Calu3 (cell line): Measurements from ENCODE around the gene TNFRSF8. TPM values are rescaled to one million over a fixed set of nuclear protein-coding genes. Genes with fewer than 3 reads are reported as not detected.
"Not testable (repeated sequence)": the region's sequence is repeated elsewhere in the genome, so short reads cannot be mapped to it uniquely, and the experiment has no call there.

Experiments
- BruUV-seq: library from RNA; stranded (reverse); fragments of 400-500 nt; replicated peaks from 2 replicates; lab custom pipeline; 2021; lab: Mats Ljungman, UMichigan
- CTCF ChIA-PET: fragments of 300-600 bp; sonication (Branson Sonifier 250); formaldehyde crosslinking; loops from one replicate; lab custom pipeline; 2022; ENCODE audit warnings: antibody characterized with exemption; lab: Charles Lee
- DNase-seq: peaks from one replicate; pipeline ENCODE4 v3.0.0; 2022
- H3K27ac Mint-ChIP-seq: one replicate; pipeline ENCODE4 v1.8.0; 2022; ENCODE audit warnings: mixed read lengths; ENCODE audit not compliant: unreplicated experiment
- H3K27me3 Mint-ChIP-seq: one replicate; pipeline ENCODE4 v1.8.0; 2022; ENCODE audit warnings: mixed read lengths; ENCODE audit not compliant: unreplicated experiment
- H3K36me3 Mint-ChIP-seq: one replicate; pipeline ENCODE4 v1.8.0; 2022; ENCODE audit warnings: mild to moderate bottlenecking, moderate library complexity, mixed read lengths; ENCODE audit not compliant: insufficient read depth, unreplicated experiment
- H3K4me1 Mint-ChIP-seq: one replicate; pipeline ENCODE4 v1.8.0; 2022; ENCODE audit warnings: mild to moderate bottlenecking, low read depth, mixed read lengths; ENCODE audit not compliant: unreplicated experiment
- H3K4me3 Mint-ChIP-seq: one replicate; pipeline ENCODE4 v1.8.0; 2022; ENCODE audit warnings: mild to moderate bottlenecking, low read depth, moderate library complexity, mixed read lengths; ENCODE audit not compliant: unreplicated experiment
- H3K9me3 Mint-ChIP-seq: one replicate; pipeline ENCODE4 v1.8.0; 2022; ENCODE audit warnings: low read depth, mixed read lengths; ENCODE audit not compliant: unreplicated experiment
- CTCF ChIP-seq: fragments of 200-600 bp; IDR thresholded peaks from one replicate; pipeline ENCODE4 v1.8.0; 2022; ENCODE audit warnings: antibody characterized with exemption; ENCODE audit not compliant: unreplicated experiment
- intact Hi-C: fragments of 100-400 bp; cut with micrococcal nuclease; formaldehyde crosslinking; loops from one replicate; pipeline ENCODE4 v1.10.0; 2022; ENCODE audit not compliant: unreplicated experiment
- total RNA-seq: library from RNA; stranded (reverse); gene quantifications from 2 replicates; pipeline ENCODE4 v1.2.3, GENCODE V29; 2022

TNFRSF8 gene
- total RNA-seq, 1 experiment from 2014 or later: not detected

GRCh38 chr1:12031039-12031980 lies 31.8 kb upstream of the TNFRSF8 start:
- Mint-ChIP-seq H3K9me3 (no peaks in the 10 kb centered on the region), H3K27ac (no peak overlapping the region), H3K27me3 (no peaks in the 10 kb centered on the region)

GRCh38 chr1:12032161-12032621 lies 30.9 kb upstream of the TNFRSF8 start:
- no peak overlapping the region for H3K27ac Mint-ChIP-seq
- CTCF ChIA-PET: no interaction called here
- no TSS peak for BruUV-seq
- TF ChIP-seq CTCF: no peak
- no peaks in the 10 kb centered on the region for H3K9me3 Mint-ChIP-seq
- no peak for DNase-seq
- intact Hi-C loops: no loop called here
- H3K4me1 Mint-ChIP-seq: no peaks in the 10 kb centered on the region
- peaks cover 7% of the 10 kb centered on the region for H3K36me3 Mint-ChIP-seq
- no peak overlapping the region for H3K4me3 Mint-ChIP-seq
- H3K27me3 Mint-ChIP-seq: no peaks in the 10 kb centered on the region

More at GRCh38 chr1:12031039-12031980, 31.8 kb upstream of the TNFRSF8 start:
- intact Hi-C loops: no loop called here
- peak; percentile 49 for TF ChIP-seq CTCF
- no peaks in the 10 kb centered on the region for H3K4me1 Mint-ChIP-seq
- H3K36me3 Mint-ChIP-seq: peaks cover 7% of the 10 kb centered on the region
- CTCF ChIA-PET: no interaction called here
- BruUV-seq: no TSS peak
- DNase-seq: peak; percentile 44
- H3K4me3 Mint-ChIP-seq: no peak overlapping the region

DNA sequence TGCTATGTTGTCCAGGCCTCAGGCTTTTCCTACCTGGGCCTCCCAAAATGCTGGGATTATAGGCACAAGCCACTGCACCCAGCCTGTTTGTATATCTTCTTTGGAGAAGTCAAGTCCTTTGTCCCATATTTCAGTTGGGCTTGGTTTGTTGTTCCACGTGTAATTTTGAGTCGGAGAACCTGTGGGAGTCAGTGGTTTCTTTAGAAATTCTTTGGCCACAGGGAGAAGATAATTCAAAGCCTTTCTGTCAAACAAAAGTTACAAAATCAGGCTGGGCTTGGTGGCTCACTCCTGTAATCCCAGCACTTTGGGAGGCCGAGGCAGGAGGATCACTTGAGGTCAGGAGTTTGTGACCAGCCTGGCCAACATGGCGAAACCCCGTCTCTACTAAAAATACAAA lies 29.7 kb upstream of the TNFRSF8 start:
- H3K27me3 Mint-ChIP-seq, H3K36me3 Mint-ChIP-seq, BruUV-seq, H3K4me3 Mint-ChIP-seq, H3K9me3 Mint-ChIP-seq, intact Hi-C loops, H3K4me1 Mint-ChIP-seq, H3K27ac Mint-ChIP-seq, DNase-seq, CTCF ChIA-PET: not testable (repeated sequence)

DNA sequence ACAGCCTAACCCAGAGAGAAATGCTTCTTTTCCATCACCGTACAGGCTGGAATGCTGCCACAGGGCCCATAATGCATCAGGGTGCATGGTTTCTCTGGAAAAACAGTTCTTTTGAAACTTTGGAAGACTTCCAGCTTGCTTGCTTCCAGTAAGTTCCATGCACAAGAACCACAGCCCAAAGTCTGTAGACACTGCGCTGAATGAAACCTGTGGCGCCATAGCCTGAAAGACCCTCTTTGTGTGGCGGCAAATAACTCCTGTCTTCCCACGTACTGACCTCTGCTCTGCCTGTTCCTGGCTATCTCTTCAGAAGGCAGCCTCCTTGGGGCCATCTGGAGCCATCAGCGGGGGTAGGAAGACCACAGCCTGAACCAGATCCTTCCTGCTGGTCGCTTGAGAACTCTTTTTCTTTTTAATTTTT lies 28.7 kb upstream of the TNFRSF8 start:
- no peaks in the 10 kb centered on the region for H3K27me3 Mint-ChIP-seq
- no peak for TF ChIP-seq CTCF

More for the DNA sequence above, 28.7 kb upstream of the TNFRSF8 start:
- Mint-ChIP-seq H3K36me3 (peaks cover 7% of the 10 kb centered on the region), H3K27ac (no peak overlapping the region), H3K4me3 (no peak overlapping the region), H3K9me3 (no peaks in the 10 kb centered on the region), H3K4me1 (no peaks in the 10 kb centered on the region)
- CTCF ChIA-PET: no interaction called here
- BruUV-seq: no TSS peak
- intact Hi-C loops: no loop called here
- no peak for DNase-seq
